ENCODE results near the gene PRMT3. TPM values are rescaled to one million over a fixed set of nuclear protein-coding genes. Genes with fewer than 3 reads are reported as not detected.

The PRMT3 gene
- total and polyA plus RNA-seq, 7 donors: 6.3 to 23.2 (median 17.2) TPM

- WGBS, 3 donors: 7 to 11% (median 7%) methylated on average over 25 of the region's 25 CpGs
- Histone ChIP-seq H3K4me3 (peak overlapping the region; percentile 77), H3K4me1 (peaks cover 10% of the 10 kb centered on the region), H3K9me3 (no peaks in the 10 kb centered on the region), H3K36me3 (ENCODE audit: insufficient read depth in 1 of 2, low read depth in 1 of 2) (peaks cover 6 to 63% of the 10 kb centered on the region in 2 donors), H3K27me3 (ENCODE audit: insufficient read depth in 3 of 3, low read length in 2 of 3) (no peaks in the 10 kb centered on the region), H3K27ac (peak overlapping the region; percentile 90)
- DNase-seq (no peak), ATAC-seq (peak in 1 of 4 donors; percentile 25)
- intact Hi-C loops (cut with DNase I): loop anchor here in 1 of 2 donors (10.0 kb wide), 1 partner anchor 216 kb away; no protein-coding TSS in a partner anchor
- TF ChIP-seq CTCF (IDR thresholded peaks at IDR 0.05): no peak
Measured at GRCh38 chr11:20388096-20389055, 860 bp downstream of the PRMT3 start.

GRCh38 chr11:20397281-20397680 lies 9.8 kb downstream of the PRMT3 start:
- H3K4me3 ChIP-seq: no peak overlapping the region
- TF ChIP-seq CTCF (IDR thresholded peaks at IDR 0.05): peak; percentile 28
- no peaks in the 10 kb centered on the region for H3K9me3 ChIP-seq
- WGBS, 3 donors: 84 to 90% (median 84%) methylated on average over 3 of the region's 3 CpGs
- peaks cover 4 to 98% of the 10 kb centered on the region in 2 donors for H3K36me3 ChIP-seq (ENCODE audit: insufficient read depth in 1 of 2, low read depth in 1 of 2)
- H3K27me3 ChIP-seq (ENCODE audit: insufficient read depth in 3 of 3, low read length in 2 of 3): no peaks in the 10 kb centered on the region
- H3K27ac ChIP-seq: no peak overlapping the region
- DNase-seq (no peak), ATAC-seq (peak in 2 of 4 donors; percentile 53 to 54)
- H3K4me1 ChIP-seq: no peaks in the 10 kb centered on the region
- intact Hi-C loops (cut with DNase I): no loop called here

- no peaks in the 10 kb centered on the region for H3K9me3 ChIP-seq
- intact Hi-C loops (cut with DNase I): no loop called here
- peaks cover 3 to 98% of the 10 kb centered on the region in 2 donors for H3K36me3 ChIP-seq (ENCODE audit: insufficient read depth in 1 of 2, low read depth in 1 of 2)
- WGBS, 3 donors: 82 to 88% (median 84%) methylated on average over 2 of the region's 2 CpGs
- no peaks in the 10 kb centered on the region for H3K4me1 ChIP-seq
- no peak for ATAC-seq
- no peak overlapping the region for H3K4me3 ChIP-seq
- DNase-seq: no peak
- no peak for TF ChIP-seq CTCF (IDR thresholded peaks at IDR 0.05)
- H3K27ac ChIP-seq: no peak overlapping the region
- H3K27me3 ChIP-seq (ENCODE audit: insufficient read depth in 3 of 3, low read length in 2 of 3): no peaks in the 10 kb centered on the region
Measured at GRCh38 chr11:20399498-20399897, 12.0 kb downstream of the PRMT3 start.

GRCh38 chr11:20403059-20403458 lies 15.5 kb downstream of the PRMT3 start:
- no peak for DNase-seq
- no peak for TF ChIP-seq CTCF (IDR thresholded peaks at IDR 0.05)
- WGBS, 3 donors: 98 to 100% (median 98%) methylated on average over 1 of the region's 1 CpG
- peaks cover 0 to 91% of the 10 kb centered on the region in 2 donors for H3K36me3 ChIP-seq (ENCODE audit: insufficient read depth in 1 of 2, low read depth in 1 of 2)
- no peaks in the 10 kb centered on the region for H3K27me3 ChIP-seq (ENCODE audit: insufficient read depth in 3 of 3, low read length in 2 of 3)
- no peaks in the 10 kb centered on the region for H3K9me3 ChIP-seq
- H3K27ac ChIP-seq: no peak overlapping the region
- no peak for ATAC-seq
- intact Hi-C loops (cut with DNase I): no loop called here
- no peaks in the 10 kb centered on the region for H3K4me1 ChIP-seq
- no peak overlapping the region for H3K4me3 ChIP-seq
